HepG2 (cell line): ENCODE measurements around the gene SMYD2. TPM values are rescaled to one million over a fixed set of nuclear protein-coding genes. Genes with fewer than 3 reads are reported as not detected.

Experiments
- DPF2 ChIP-seq: sonication (generic); formaldehyde crosslinking; IDR thresholded peaks from 2 replicates; pipeline ENCODE4 v1.4.0; 2020; ENCODE audit warnings: mild to moderate bottlenecking, low read depth, missing genetic modification reagents, borderline replicate concordance
- E2F5 ChIP-seq: sonication (generic); formaldehyde crosslinking; conservative IDR thresholded peaks from 2 replicates; pipeline ENCODE4 v1.4.0; 2020; ENCODE audit warnings: missing genetic modification reagents
- FOXO1 ChIP-seq: sonication (generic); formaldehyde crosslinking; IDR thresholded peaks from 2 replicates; pipeline ENCODE4 v1.4.0; 2020; ENCODE audit warnings: missing genetic modification reagents
- GABPB1 ChIP-seq: IDR thresholded peaks from 2 replicates; pipeline ENCODE4 v1.6.1; 2016; ENCODE audit warnings: mild to moderate bottlenecking, missing genetic modification reagents, moderate library complexity, missing compliant biosample characterization
- HINFP ChIP-seq: sonication (generic); formaldehyde crosslinking; IDR thresholded peaks from 2 replicates; pipeline ENCODE4 v1.4.0; 2020; ENCODE audit warnings: low read depth, mild to moderate bottlenecking, missing genetic modification reagents
- IRX3 ChIP-seq: sonication (generic); formaldehyde crosslinking; IDR thresholded peaks from 2 replicates; pipeline ENCODE4 v1.8.1; 2023; ENCODE audit warnings: mild to moderate bottlenecking, low read depth, missing genetic modification reagents, borderline replicate concordance
- PHF5A ChIP-seq: IDR thresholded peaks from one replicate; pipeline ENCODE4 v1.6.1; 2018; ENCODE audit warnings: low read depth, missing genetic modification reagents; ENCODE audit not compliant: unreplicated experiment
- PTBP1 ChIP-seq: fragments of 200-400 bp; formaldehyde crosslinking; IDR thresholded peaks from 2 replicates; pipeline ENCODE4 v1.6.1; 2018; ENCODE audit warnings: low read length, low read depth; ENCODE audit not compliant: poor library complexity, severe bottlenecking
- RARA ChIP-seq: IDR thresholded peaks from 2 replicates; pipeline ENCODE4 v1.6.1; 2016; ENCODE audit warnings: missing genetic modification reagents, missing compliant biosample characterization
- SAFB2 ChIP-seq: sonication (generic); formaldehyde crosslinking; IDR thresholded peaks from 2 replicates; pipeline ENCODE4 v1.5.1; 2020; ENCODE audit warnings: missing genetic modification reagents, low read depth, mild to moderate bottlenecking, borderline replicate concordance
- TRIM22 ChIP-seq: fragments of 450-650 bp; IDR thresholded peaks from 2 replicates; pipeline ENCODE4 v1.6.1; 2017
- XRCC5 ChIP-seq: fragments of 200-400 bp; formaldehyde crosslinking; optimal IDR thresholded peaks from 2 replicates; pipeline ENCODE3; 2017; ENCODE audit warnings: mild to moderate bottlenecking, low read length
- ZMAT5 ChIP-seq: sonication (generic); formaldehyde crosslinking; IDR thresholded peaks from 2 replicates; pipeline ENCODE4 v1.5.0; 2020; ENCODE audit warnings: mild to moderate bottlenecking, low read depth, missing genetic modification reagents, borderline replicate concordance
- ZNF143 ChIP-seq: sonication (generic); formaldehyde crosslinking; IDR thresholded peaks from 2 replicates; pipeline ENCODE4 v1.4.0; 2020; ENCODE audit warnings: missing genetic modification reagents
- ZNF333 ChIP-seq: sonication (generic); formaldehyde crosslinking; IDR thresholded peaks from 2 replicates; pipeline ENCODE4 v1.4.0; 2020; ENCODE audit warnings: mild to moderate bottlenecking, missing genetic modification reagents, borderline replicate concordance
- ZNF430 ChIP-seq: sonication (generic); formaldehyde crosslinking; IDR thresholded peaks from 2 replicates; pipeline ENCODE4 v1.9.0; 2021; ENCODE audit warnings: mild to moderate bottlenecking, missing genetic modification reagents
- ZNF570 ChIP-seq: sonication (generic); formaldehyde crosslinking; IDR thresholded peaks from 2 replicates; pipeline ENCODE4 v1.4.0; 2020; ENCODE audit warnings: mild to moderate bottlenecking, missing genetic modification reagents, borderline replicate concordance
- ZNF589 ChIP-seq: sonication (generic); formaldehyde crosslinking; conservative IDR thresholded peaks from 2 replicates; pipeline ENCODE4 v1.8.0; 2022; ENCODE audit warnings: mild to moderate bottlenecking, moderate library complexity, missing genetic modification reagents
- ZNF614 ChIP-seq: IDR thresholded peaks from 2 replicates; pipeline ENCODE4 v1.6.1; 2018; ENCODE audit warnings: missing biosample characterization, missing genetic modification reagents, inconsistent platforms, borderline replicate concordance
- ZNF691 ChIP-seq: sonication (generic); formaldehyde crosslinking; IDR thresholded peaks from 2 replicates; pipeline ENCODE4 v1.4.0; 2020; ENCODE audit warnings: missing genetic modification reagents, low read depth, mild to moderate bottlenecking, borderline replicate concordance
- ZNF737 ChIP-seq: sonication (generic); formaldehyde crosslinking; IDR thresholded peaks from 2 replicates; pipeline ENCODE4 v1.5.0; 2020; ENCODE audit warnings: missing genetic modification reagents, mild to moderate bottlenecking, borderline replicate concordance
- ZNF749 ChIP-seq: sonication (generic); formaldehyde crosslinking; IDR thresholded peaks from 2 replicates; pipeline ENCODE4 v1.8.0; 2022; ENCODE audit warnings: mild to moderate bottlenecking, missing genetic modification reagents, moderate library complexity, borderline replicate concordance
- ZNF773 ChIP-seq: sonication (generic); formaldehyde crosslinking; IDR thresholded peaks from 2 replicates; pipeline ENCODE4 v1.4.0; 2020; ENCODE audit warnings: missing genetic modification reagents, borderline replicate concordance
- ZNF83 ChIP-seq: sonication (generic); formaldehyde crosslinking; IDR thresholded peaks from 2 replicates; pipeline ENCODE4 v1.4.0; 2020; ENCODE audit warnings: missing genetic modification reagents, mild to moderate bottlenecking, borderline replicate concordance
- polyA plus RNA-seq, 8 experiments: library from polyadenylated mRNA; depleted of rRNA in 3 of 8; stranded (reverse) in 7 of 8; unstranded in 1 of 8; fragments of >200 nt; fragmentation: Illumina TruSeq in 4 of 8; extraction: Trizol in 4 of 8; gene quantifications; 2 replicates each; pipeline versions ENCODE4 v1.2.1 to v1.2.3, GENCODE V29; 2011 to 2016; ENCODE audit warnings: low read depth in 4 of 8, missing spikeins in 1 of 8, mixed read lengths in 1 of 8; ENCODE audit not compliant: insufficient read depth in 1 of 8
- total RNA-seq, 5 experiments: library from RNA; depleted of rRNA; stranded (reverse); fragments of >200 nt; fragmentation: Illumina TruSeq; extraction: Trizol; gene quantifications; 2 replicates each; pipeline ENCODE4 v1.2.3, GENCODE V29; 2016; ENCODE audit warnings: low read depth in 1 of 5

SMYD2 gene
- total and polyA plus RNA-seq, 2 of the 13 experiments (the other 11 are each of a cell fraction or from before 2014, with no cell fraction given), result 72.7 to 139 TPM

GRCh38 chr1:214280386-214281020 is 456 bp upstream of the SMYD2 start (continued):
- no peak for TF ChIP-seq SAFB2 (CRISPR knock-in tag)
- no peak for TF ChIP-seq XRCC5
- TF ChIP-seq ZNF691, result no peak
- no peak for TF ChIP-seq DPF2 (CRISPR knock-in tag)
- TF ChIP-seq TRIM22, result no peak
- TF ChIP-seq ZNF570 (CRISPR knock-in tag), result no peak
- no peak for TF ChIP-seq ZNF143 (CRISPR knock-in tag)
- TF ChIP-seq ZNF773 (CRISPR knock-in tag), result no peak
- no peak for TF ChIP-seq ZNF83 (CRISPR knock-in tag)
- TF ChIP-seq ZNF333 (CRISPR knock-in tag), result no peak
- no peak for TF ChIP-seq FOXO1 (CRISPR knock-in tag)
- TF ChIP-seq IRX3 (CRISPR knock-in tag), result no peak
- TF ChIP-seq ZNF589 (CRISPR knock-in tag), result no peak
- 0 out of 2 replicates have a peak, but pooled peaks have one; percentile 57 for TF ChIP-seq ZNF749 (CRISPR knock-in tag)
- TF ChIP-seq PTBP1, result no peak
- TF ChIP-seq PHF5A (CRISPR knock-in tag), result no peak
- no peak; the same call in 1 of the 2 replicates for TF ChIP-seq ZNF737 (CRISPR knock-in tag)
- 0 out of 2 replicates have a peak, but pooled peaks have one; percentile 50 for TF ChIP-seq HINFP (CRISPR knock-in tag)
- no peak for TF ChIP-seq ZMAT5 (CRISPR knock-in tag)
- no peak for TF ChIP-seq E2F5 (CRISPR knock-in tag)
- peak; percentile 85 for TF ChIP-seq GABPB1 (CRISPR knock-in tag)
- peak; percentile 55; the same call in 1 of the 2 replicates for TF ChIP-seq ZNF614
- TF ChIP-seq RARA (CRISPR knock-in tag), result no peak
- TF ChIP-seq ZNF430 (CRISPR knock-in tag), result peak; percentile 35; the same call in 1 of the 2 replicates
